Hematopoietic multipotent progenitor cell treated with erythropoietin and hydrocortisone succinate and interleukin-3 and kit ligand, for 15 days (in vitro differentiated cells): ENCODE results near the gene DENND2D.

Source experiments
- DNase-seq: peaks from one replicate; pipeline ENCODE4 v3.0.0-alpha.2; 2015; ENCODE audit warnings: low spot score

DENND2D gene

GRCh38 chr1:111175349-111175748 lies 25.1 kb downstream of the DENND2D start:
- DNase-seq = no peak

- DNase-seq = no peak
These were observed 26.4 kb downstream of the DENND2D start for GRCh38 chr1:111174070-111174469.

GRCh38 chr1:111172463-111172862 lies 28.0 kb downstream of the DENND2D start:
- peak; percentile 8 for DNase-seq

GRCh38 chr1:111164151-111164550 lies 36.3 kb downstream of the DENND2D start:
- DNase-seq = no peak

- DNase-seq = no peak
These were observed 37.1 kb downstream of the DENND2D start for GRCh38 chr1:111163363-111163762.

- DNase-seq = no peak
These were observed 38.0 kb downstream of the DENND2D start for GRCh38 chr1:111162488-111162880.

GRCh38 chr1:111161843-111162487 lies 38.5 kb downstream of the DENND2D start:
- peak; percentile 84 for DNase-seq

GRCh38 chr1:111157431-111157830 lies 43.0 kb downstream of the DENND2D start:
- no peak for DNase-seq

- DNase-seq = no peak
These were observed 46.1 kb downstream of the DENND2D start for GRCh38 chr1:111154021-111154999.

- DNase-seq = no peak
These were observed 48.6 kb downstream of the DENND2D start for GRCh38 chr1:111151838-111152237.

GRCh38 chr1:111148376-111148881 lies 52.0 kb downstream of the DENND2D start:
- no peak for DNase-seq

GRCh38 chr1:111147948-111148347 lies 52.5 kb downstream of the DENND2D start:
- no peak for DNase-seq

- no peak for DNase-seq
These were observed 54.3 kb downstream of the DENND2D start for GRCh38 chr1:111145963-111146768.

GRCh38 chr1:111145542-111145941 lies 54.9 kb downstream of the DENND2D start:
- no peak for DNase-seq

GRCh38 chr1:111142356-111142975 lies 58.0 kb downstream of the DENND2D start:
- DNase-seq = peak; percentile 23

GRCh38 chr1:111141245-111142220 lies 58.9 kb downstream of the DENND2D start:
- no peak for DNase-seq

- DNase-seq = peak; percentile 58
These were observed 59.8 kb downstream of the DENND2D start for GRCh38 chr1:111140680-111140967.

- peak; percentile 94 for DNase-seq
These were observed 60.3 kb downstream of the DENND2D start, which contains the start of the genes CEPT1 and DRAM2 for GRCh38 chr1:111139956-111140679. CEPT1 (plus strand) TSS chr1:111140223; CDS start chr1:111147715, 7,492 bp downstream. DRAM2 (minus strand) TSS chr1:111140093; CDS start chr1:111131554, 8,539 bp downstream.

GRCh38 chr1:111139324-111139955 lies 61.0 kb downstream of the DENND2D start:
- DNase-seq = peak; percentile 48
